ENCODE data around the gene GGA3.
"Not testable (repeated sequence)": the region's sequence is repeated elsewhere in the genome, so short reads cannot be mapped to it uniquely, and the experiment has no call there.

GGA3 gene

GRCh38 chr17:75208161-75208560 is 53.2 kb downstream of the GGA3 start:
- no peak for DNase-seq

GRCh38 chr17:75207760-75208159 is 53.6 kb downstream of the GGA3 start:
- DNase-seq: no peak

GRCh38 chr17:75207050-75207407 is 54.4 kb downstream of the GGA3 start:
- not testable (repeated sequence) for DNase-seq

- no peak for DNase-seq
Measured at GRCh38 chr17:75205793-75206163, 55.6 kb downstream of the GGA3 start.

- DNase-seq: peak; percentile 86
Measured at GRCh38 chr17:75205037-75205792, 56.2 kb downstream of the GGA3 start, which contains the start of gene NUP85. NUP85 (plus strand) TSS chr17:75205679; CDS start chr17:75205762, 83 bp downstream.

GRCh38 chr17:75199886-75200618 is 61.4 kb downstream of the GGA3 start:
- no peak for DNase-seq

- no peak for DNase-seq
Measured at GRCh38 chr17:75194879-75195278, 66.5 kb downstream of the GGA3 start.

GRCh38 chr17:75191584-75191983 is 69.8 kb downstream of the GGA3 start:
- no peak for DNase-seq

- no peak for DNase-seq
Measured at GRCh38 chr17:75188614-75189013, 72.8 kb downstream of the GGA3 start.
